GM20431 (cell line): ENCODE results near the gene SLC37A2.
"Not testable (repeated sequence)": the region's sequence is repeated elsewhere in the genome, so short reads cannot be mapped to it uniquely, and the experiment has no call there.

Experiments used
- in situ Hi-C: fragments of 300-500 bp; cut with MseI, MboI; formaldehyde crosslinking; loops from one replicate; pipeline ENCODE4 v1.15.0; 2020; ENCODE audit warnings: low sequenced_read_pairs; ENCODE audit not compliant: unreplicated experiment

The SLC37A2 gene

GRCh38 chr11:125062931-125063428 is at the start of gene SLC37A2:
Gene SLC37A2, plus strand, starts transcription at chr11:125063305. Its CDS starts 63 bp downstream, at chr11:125063368.
- in situ Hi-C loops, result no loop called here

DNA sequence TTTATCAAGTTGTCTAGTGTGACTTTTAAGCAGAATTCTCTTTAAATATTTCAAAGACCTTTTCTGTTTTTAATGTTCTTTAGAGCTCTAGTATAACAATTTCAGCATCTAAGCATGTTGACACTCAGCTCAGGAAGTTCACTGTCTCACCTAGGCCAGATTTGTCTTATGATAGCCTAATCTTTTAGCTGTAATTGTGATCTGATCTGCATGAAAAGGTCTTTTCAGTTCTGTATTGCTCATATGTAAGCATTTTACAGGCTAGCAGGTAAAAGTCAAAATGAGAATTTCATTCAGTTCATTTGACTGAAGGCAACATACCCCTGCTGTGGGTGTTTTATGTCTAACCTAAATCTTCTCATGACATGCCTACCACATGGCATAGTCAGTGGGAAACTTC is 46.7 kb upstream of the SLC37A2 start:
- in situ Hi-C loops, result no loop called here

- in situ Hi-C loops, result no loop called here
Measured at GRCh38 chr11:125020342-125020741, 42.8 kb upstream of the SLC37A2 start.

DNA sequence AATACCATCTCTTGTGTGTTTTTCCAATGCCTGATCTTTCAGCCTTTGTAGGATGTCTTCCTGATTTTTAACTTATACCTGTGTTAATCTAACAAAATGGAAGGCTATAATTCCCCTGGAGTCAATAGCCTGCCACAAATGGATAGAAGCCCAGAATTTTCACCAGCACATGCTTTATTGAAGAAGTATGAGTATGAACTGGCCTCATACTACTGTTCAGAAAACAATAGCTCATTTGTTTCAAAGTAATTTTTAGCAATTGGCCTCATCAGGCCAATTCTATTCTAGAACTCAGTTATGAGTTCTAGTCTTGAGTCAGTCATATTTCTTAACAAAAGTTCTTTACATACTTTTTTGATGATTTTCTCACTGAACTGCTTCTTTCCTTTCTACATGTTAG is 40.6 kb upstream of the SLC37A2 start:
- in situ Hi-C loops, result no loop called here

GRCh38 chr11:125025968-125026367 is 37.1 kb upstream of the SLC37A2 start:
- in situ Hi-C loops, result no loop called here

- in situ Hi-C loops, result not testable (repeated sequence)
Measured at GRCh38 chr11:125029431-125029830, 33.7 kb upstream of the SLC37A2 start.

DNA sequence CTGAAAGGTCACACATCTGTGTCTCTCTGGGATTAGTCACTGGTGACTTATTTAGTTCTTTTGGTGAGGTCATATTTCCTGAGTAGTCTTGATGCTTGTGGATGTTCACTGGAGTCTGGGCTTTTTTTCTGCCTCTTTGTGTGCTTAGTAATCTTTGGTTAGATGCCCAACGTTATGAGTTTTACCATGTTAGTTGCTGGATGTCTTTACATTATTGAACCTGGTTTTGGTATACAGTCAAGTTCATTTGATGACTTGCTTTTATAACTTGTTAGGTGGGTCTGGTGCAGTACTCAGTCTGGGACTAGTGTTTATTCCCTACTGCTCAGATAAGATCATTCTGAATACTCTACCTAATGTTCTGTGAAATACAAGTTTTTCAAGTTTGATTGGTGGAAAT is 26.2 kb upstream of the SLC37A2 start:
- in situ Hi-C loops, result no loop called here

GRCh38 chr11:125049164-125049792 is 13.8 kb upstream of the SLC37A2 start:
- in situ Hi-C loops, result no loop called here

DNA sequence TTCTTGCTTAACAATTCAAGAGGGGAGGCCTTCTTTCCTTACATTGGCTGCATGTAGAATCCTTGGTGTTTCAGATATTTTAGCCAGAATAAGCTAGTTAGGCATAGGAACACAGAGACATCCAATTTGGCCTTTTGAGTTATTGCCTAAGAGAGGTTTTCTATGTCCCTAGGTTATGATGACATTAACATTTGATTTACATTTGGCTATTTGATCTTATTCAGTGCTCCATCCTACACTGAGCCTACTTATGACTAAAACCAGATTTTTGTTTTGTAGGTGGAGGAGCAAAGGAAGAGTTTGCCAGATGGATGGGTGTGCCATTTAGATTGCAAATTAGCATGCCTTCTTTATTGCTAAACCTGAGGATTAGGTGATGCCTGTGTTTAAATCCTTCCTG is 11.1 kb upstream of the SLC37A2 start:
- in situ Hi-C loops, result no loop called here

GRCh38 chr11:125053167-125053566 is 9.9 kb upstream of the SLC37A2 start:
- in situ Hi-C loops, result no loop called here

GRCh38 chr11:125055107-125055715 is 7.9 kb upstream of the SLC37A2 start:
- in situ Hi-C loops, result no loop called here

DNA sequence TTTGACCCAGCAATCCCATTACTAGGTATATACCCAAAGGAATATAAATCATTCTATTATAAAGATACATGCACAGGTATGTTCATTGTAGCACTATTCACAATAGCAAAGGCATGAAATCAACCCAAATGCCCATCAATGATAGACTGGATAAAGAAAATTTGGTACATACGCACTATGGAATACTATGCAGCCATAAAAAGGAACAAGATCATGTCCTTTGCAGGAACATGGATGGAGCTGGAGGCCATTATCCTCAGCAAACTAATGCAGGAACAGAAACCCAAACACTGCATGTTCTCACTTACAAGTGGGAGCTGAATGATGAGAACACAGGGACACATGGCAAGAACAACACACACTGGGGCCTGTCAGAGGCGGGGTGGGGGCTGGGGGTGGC is 7.0 kb upstream of the SLC37A2 start:
- in situ Hi-C loops, result not testable (repeated sequence)

DNA sequence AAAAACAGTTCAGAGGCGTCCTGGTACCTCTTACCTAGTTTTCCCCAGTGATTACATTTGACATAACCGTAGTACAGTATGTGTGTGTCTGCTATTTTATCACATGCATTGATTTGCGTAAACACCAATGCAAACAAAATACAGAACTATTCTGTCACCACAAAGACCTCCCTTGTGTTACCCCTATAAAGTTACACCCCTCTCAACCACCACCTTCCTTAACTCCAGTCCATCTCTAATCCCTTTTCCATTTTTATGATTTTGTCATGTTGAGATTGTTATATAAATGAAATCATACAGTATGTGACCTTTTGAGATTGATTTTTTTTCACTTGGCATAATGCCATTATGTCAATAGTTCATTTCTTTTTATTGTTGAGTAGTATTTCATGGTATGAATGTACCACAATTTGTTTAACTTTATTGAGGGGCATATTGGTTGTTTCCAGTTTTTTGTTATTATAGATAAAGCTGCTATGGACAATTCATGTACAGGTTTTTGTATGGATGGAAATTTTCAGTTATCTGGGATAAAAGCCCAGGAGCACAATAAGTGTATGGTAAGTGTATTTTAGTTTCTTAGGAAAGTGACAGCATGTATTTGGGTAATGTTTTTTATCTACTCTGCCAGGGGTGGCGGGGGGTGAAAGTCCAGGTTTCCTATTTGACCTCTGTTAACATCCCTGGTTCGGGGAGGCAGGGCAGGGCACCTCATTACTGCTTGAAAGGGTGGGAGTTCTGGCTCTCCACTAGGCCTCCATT is 6.0 kb upstream of the SLC37A2 start:
- in situ Hi-C loops, result no loop called here

GRCh38 chr11:125057693-125058016 is 5.5 kb upstream of the SLC37A2 start:
- in situ Hi-C loops, result no loop called here

- in situ Hi-C loops, result no loop called here
Measured at GRCh38 chr11:125061281-125061680, 1.8 kb upstream of the SLC37A2 start.

- in situ Hi-C loops, result no loop called here
Measured at GRCh38 chr11:125062218-125062930, 731 bp upstream of the SLC37A2 start.

GRCh38 chr11:125063429-125064043 is 431 bp downstream of the SLC37A2 start:
- in situ Hi-C loops, result no loop called here

DNA sequence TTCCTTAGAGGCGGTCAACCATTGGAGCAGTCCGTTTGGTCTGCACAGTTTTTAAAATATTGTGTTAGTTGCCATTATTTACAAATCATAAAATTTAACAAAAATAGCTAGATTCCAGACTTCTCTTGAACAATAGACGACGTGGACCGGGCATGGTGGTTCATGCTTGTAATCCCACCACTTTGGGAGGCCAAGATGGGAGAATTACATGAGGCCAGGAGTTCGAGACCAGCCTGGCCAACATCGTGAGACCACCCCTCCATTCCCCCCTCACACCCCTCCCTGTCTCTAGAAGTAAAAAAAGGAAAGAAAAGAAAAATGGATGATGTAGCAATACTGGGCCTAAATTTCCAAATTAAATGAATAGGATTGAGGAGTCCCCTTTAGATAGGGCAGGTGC is 965 bp downstream of the SLC37A2 start:
- in situ Hi-C loops, result no loop called here

DNA sequence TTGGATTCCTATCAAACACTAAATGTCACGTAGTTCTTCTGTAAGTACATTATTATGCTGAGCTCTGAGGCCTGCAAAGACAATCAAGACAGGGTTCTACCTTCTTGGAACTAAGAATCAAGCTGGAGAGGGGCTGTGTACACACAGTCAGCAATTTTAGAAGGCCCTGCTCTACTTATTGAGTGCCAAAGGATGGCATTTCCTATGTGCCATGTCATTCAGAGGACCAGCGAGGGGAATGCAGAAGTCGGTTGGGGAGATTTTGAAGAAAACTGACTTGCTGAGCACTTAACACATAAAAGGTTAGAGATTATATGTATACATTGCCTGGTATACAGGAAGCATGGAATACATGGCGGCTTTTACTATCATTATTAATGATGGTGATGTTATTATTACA is 5.3 kb downstream of the SLC37A2 start:
- in situ Hi-C loops, result no loop called here

DNA sequence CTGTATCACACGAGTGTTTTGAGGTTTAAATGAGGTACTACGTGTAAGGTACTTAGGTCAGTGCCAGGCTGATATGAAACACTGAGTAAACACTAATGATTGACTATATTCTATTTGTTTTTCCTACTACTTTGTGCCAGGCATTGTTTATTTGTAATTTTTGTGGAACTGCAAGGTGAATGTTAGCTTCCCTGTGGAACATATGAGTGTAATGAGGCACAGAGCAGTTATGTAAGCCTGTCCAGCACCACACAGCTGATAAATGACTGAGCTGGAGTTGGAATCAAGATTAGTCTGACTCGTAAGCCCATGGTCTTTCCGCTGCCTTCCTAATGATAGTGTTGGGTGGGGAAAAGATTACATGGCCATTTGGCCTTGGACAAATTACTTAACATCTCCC is 5.9 kb downstream of the SLC37A2 start:
- in situ Hi-C loops, result no loop called here
